Vagina (tissue), 2 donors: Measurements from ENCODE around the gene MYO1G.

ENCODE experiments used
- POLR2A ChIP-seq, 2 donors: fragments of 450-650 bp; IDR thresholded peaks; one replicate each; pipeline ENCODE4 v1.6.1; 2017; ENCODE audit warnings: antibody characterized with exemption in 2 of 2, mild to moderate bottlenecking in 2 of 2, moderate library complexity in 2 of 2
- TF ChIP-seq, protein P1 (sequence below), 3 experiments: fragments of 450-650 bp in 2 of 3; fragments of 200-600 bp in 1 of 3; sonication (generic) in 1 of 3; IDR thresholded peaks; one replicate each; pipeline ENCODE4 v1.5.1; 2017 to 2019; ENCODE audit warnings: antibody characterized with exemption in 3 of 3, mild to moderate bottlenecking in 2 of 3, moderate library complexity in 2 of 3

DNA sequence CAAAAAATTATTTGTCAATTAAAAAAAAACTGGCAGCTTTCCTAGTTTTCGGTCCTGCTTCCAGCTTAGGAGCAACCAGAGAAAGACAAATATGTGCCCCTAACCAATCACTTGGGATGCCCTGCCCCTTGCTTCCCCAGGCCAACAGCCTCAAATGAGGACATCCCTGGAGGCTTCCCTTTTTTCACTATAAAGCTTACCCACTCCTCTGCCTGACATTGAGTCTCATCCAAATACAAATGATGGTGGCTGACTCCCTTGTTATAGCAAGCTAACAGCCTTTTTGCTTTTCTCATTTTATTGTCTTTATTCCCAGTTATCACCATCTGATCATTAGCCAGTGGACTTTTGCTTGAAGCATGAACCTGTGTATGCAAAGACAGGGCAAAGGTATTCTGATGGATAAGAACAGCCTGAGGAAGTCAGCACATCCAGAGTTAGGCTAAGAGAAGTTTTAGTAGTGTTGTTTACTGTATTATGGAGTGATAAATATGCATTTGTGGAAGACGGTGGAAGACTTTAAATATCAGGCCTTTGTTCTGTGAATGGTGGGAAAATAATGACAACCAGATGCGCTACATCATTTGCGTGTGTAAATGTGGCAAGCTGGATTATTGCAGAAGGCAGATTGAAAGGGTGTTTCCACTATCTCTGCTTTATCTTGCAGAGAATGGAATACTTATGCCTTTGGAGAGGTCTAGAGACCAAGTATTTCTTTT lies 19.5 kb upstream of the MYO1G start:
- TF ChIP-seq, protein P1, sequence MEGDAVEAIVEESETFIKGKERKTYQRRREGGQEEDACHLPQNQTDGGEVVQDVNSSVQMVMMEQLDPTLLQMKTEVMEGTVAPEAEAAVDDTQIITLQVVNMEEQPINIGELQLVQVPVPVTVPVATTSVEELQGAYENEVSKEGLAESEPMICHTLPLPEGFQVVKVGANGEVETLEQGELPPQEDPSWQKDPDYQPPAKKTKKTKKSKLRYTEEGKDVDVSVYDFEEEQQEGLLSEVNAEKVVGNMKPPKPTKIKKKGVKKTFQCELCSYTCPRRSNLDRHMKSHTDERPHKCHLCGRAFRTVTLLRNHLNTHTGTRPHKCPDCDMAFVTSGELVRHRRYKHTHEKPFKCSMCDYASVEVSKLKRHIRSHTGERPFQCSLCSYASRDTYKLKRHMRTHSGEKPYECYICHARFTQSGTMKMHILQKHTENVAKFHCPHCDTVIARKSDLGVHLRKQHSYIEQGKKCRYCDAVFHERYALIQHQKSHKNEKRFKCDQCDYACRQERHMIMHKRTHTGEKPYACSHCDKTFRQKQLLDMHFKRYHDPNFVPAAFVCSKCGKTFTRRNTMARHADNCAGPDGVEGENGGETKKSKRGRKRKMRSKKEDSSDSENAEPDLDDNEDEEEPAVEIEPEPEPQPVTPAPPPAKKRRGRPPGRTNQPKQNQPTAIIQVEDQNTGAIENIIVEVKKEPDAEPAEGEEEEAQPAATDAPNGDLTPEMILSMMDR (IDR thresholded peaks at IDR 0.05), result no peak
- no peak for TF ChIP-seq POLR2A (IDR thresholded peaks at IDR 0.05)
